H9 (cell line): Measurements from ENCODE around the gene SOBP. TPM values are rescaled to one million over a fixed set of nuclear protein-coding genes. Genes with fewer than 3 reads are reported as not detected.

Experiments used
- DNase-seq: peaks from one replicate; pipeline ENCODE4 v3.0.0-alpha.2; 2017
- H2AFZ ChIP-seq: one replicate; pipeline ENCODE4 v1.6.1; 2013; ENCODE audit warnings: mild to moderate bottlenecking, low read length, control low read depth, moderate library complexity
- H2AK5ac ChIP-seq: 2 replicates; pipeline ENCODE4 v1.6.1; 2013; ENCODE audit warnings: low read length, control low read depth, mixed read lengths; ENCODE audit not compliant: insufficient read length
- H2BK120ac ChIP-seq: one replicate; pipeline ENCODE4 v1.6.1; 2013; ENCODE audit warnings: low read depth, mild to moderate bottlenecking, low read length, control low read depth, inconsistent platforms; ENCODE audit not compliant: poor library complexity, severe bottlenecking
- H2BK12ac ChIP-seq: 2 replicates; pipeline ENCODE4 v1.6.1; 2013; ENCODE audit warnings: low read length, control low read depth, mixed read lengths, low read depth; ENCODE audit not compliant: insufficient read length
- H2BK15ac ChIP-seq: 2 replicates; pipeline ENCODE4 v1.6.1; 2013; ENCODE audit warnings: low read depth, low read length, control low read depth
- H2BK20ac ChIP-seq: one replicate; pipeline ENCODE4 v1.6.1; 2013; ENCODE audit warnings: low read depth, mild to moderate bottlenecking, low read length, control low read depth, inconsistent platforms; ENCODE audit not compliant: poor library complexity, severe bottlenecking
- H2BK5ac ChIP-seq: 2 replicates; pipeline ENCODE4 v1.6.1; 2013; ENCODE audit warnings: low read length, control low read depth, mixed read lengths; ENCODE audit not compliant: insufficient read length
- H3K14ac ChIP-seq: 2 replicates; pipeline ENCODE4 v1.6.1; 2013; ENCODE audit warnings: low read length, control low read depth; ENCODE audit not compliant: insufficient read depth
- H3K18ac ChIP-seq: 2 replicates; pipeline ENCODE4 v1.6.1; 2013; ENCODE audit warnings: low read depth, mild to moderate bottlenecking, mixed read lengths, low read length, control low read depth; ENCODE audit not compliant: insufficient read length
- H3K23ac ChIP-seq: 2 replicates; pipeline ENCODE4 v1.6.1; 2013; ENCODE audit warnings: low read length, control low read depth, mixed read lengths, low read depth; ENCODE audit not compliant: insufficient read length
- H3K23me2 ChIP-seq: 2 replicates; pipeline ENCODE4 v1.6.1; 2013; ENCODE audit warnings: low read depth, mild to moderate bottlenecking, mixed read lengths, low read length, control low read depth; ENCODE audit not compliant: insufficient read length, poor library complexity, severe bottlenecking
- H3K27ac ChIP-seq: 2 replicates; pipeline ENCODE4 v1.5.1; 2013; ENCODE audit warnings: low read length, control low read depth, mixed read lengths, low read depth; ENCODE audit not compliant: insufficient read length
- H3K27me3 ChIP-seq: 2 replicates; pipeline ENCODE4 v1.6.1; 2013; ENCODE audit warnings: low read length, control low read depth, inconsistent platforms; ENCODE audit not compliant: insufficient read depth
- H3K4ac ChIP-seq: 2 replicates; pipeline ENCODE4 v1.6.1; 2013; ENCODE audit warnings: low read depth, mild to moderate bottlenecking, control low read depth, inconsistent platforms, low read length, moderate library complexity
- H3K4me1 ChIP-seq: 2 replicates; pipeline ENCODE4 v1.6.1; 2013; ENCODE audit warnings: low read length, control low read depth, inconsistent platforms; ENCODE audit not compliant: insufficient read depth
- H3K4me2 ChIP-seq: 2 replicates; pipeline ENCODE4 v1.6.1; 2013; ENCODE audit warnings: low read length, control low read depth, mixed read lengths; ENCODE audit not compliant: insufficient read length, insufficient read depth
- H3K56ac ChIP-seq: 2 replicates; pipeline ENCODE4 v1.6.1; 2013; ENCODE audit warnings: low read depth, mild to moderate bottlenecking, mixed read lengths, low read length, control low read depth; ENCODE audit not compliant: insufficient read length
- H3K79me1 ChIP-seq: 2 replicates; pipeline ENCODE4 v1.6.1; 2013; ENCODE audit warnings: low read depth, mild to moderate bottlenecking, moderate library complexity, low read length, control low read depth, inconsistent platforms; ENCODE audit not compliant: insufficient read depth, poor library complexity, severe bottlenecking
- H3K79me2 ChIP-seq: 2 replicates; pipeline ENCODE4 v1.6.1; 2013; ENCODE audit warnings: low read length, control low read depth, inconsistent platforms; ENCODE audit not compliant: insufficient read depth
- H3K9ac ChIP-seq: 2 replicates; pipeline ENCODE4 v1.6.1; 2013; ENCODE audit warnings: low read length, control low read depth, mixed read lengths; ENCODE audit not compliant: insufficient read length; ENCODE audit errors: extremely low read depth
- H3K9me3 ChIP-seq: one replicate; pipeline ENCODE4 v1.6.1; 2013; ENCODE audit warnings: low read depth, low read length, inconsistent platforms; ENCODE audit not compliant: control insufficient read depth
- H3T11ph ChIP-seq: one replicate; pipeline ENCODE4 v1.6.1; 2013; ENCODE audit warnings: mild to moderate bottlenecking, low read length, control low read depth, inconsistent platforms
- H4K20me1 ChIP-seq: one replicate; pipeline ENCODE4 v1.6.1; 2013; ENCODE audit not compliant: control insufficient read depth, insufficient read length, insufficient read depth
- H4K5ac ChIP-seq: 2 replicates; pipeline ENCODE4 v1.6.1; 2013; ENCODE audit warnings: low read depth, mild to moderate bottlenecking, mixed read lengths, low read length, control low read depth; ENCODE audit not compliant: insufficient read length
- H4K8ac ChIP-seq: replicated peaks from 2 replicates; pipeline ENCODE4 v1.6.1; 2013; ENCODE audit warnings: low read length, control low read depth, mixed read lengths, low read depth; ENCODE audit not compliant: insufficient read length
- H4K91ac ChIP-seq: 2 replicates; pipeline ENCODE4 v1.6.1; 2013; ENCODE audit warnings: low read depth, mild to moderate bottlenecking, moderate library complexity, mixed read lengths, low read length, control low read depth; ENCODE audit not compliant: insufficient read length
- H3K27ac Mint-ChIP-seq, 3 experiments: 2 replicates in 2 of 3; 3 replicates in 1 of 3; pipeline ENCODE4 v1.8.0; 2020 to 2021; ENCODE audit warnings: mixed read lengths in 3 of 3, mild to moderate bottlenecking in 1 of 3, moderate library complexity in 1 of 3
- H3K27me3 Mint-ChIP-seq: 2 replicates; pipeline ENCODE4 v1.8.0; 2021; ENCODE audit warnings: low read depth, mild to moderate bottlenecking, moderate library complexity, mixed read lengths
- H3K36me3 Mint-ChIP-seq, 3 experiments: 2 replicates in 2 of 3; 3 replicates in 1 of 3; pipeline ENCODE4 v1.8.0; 2020 to 2021; ENCODE audit warnings: low read depth in 3 of 3, mixed read lengths in 3 of 3; ENCODE audit not compliant: insufficient read depth in 1 of 3
- H3K4me1 Mint-ChIP-seq, 2 experiments: 2 replicates each; pipeline ENCODE4 v1.8.0; 2020; ENCODE audit warnings: mixed read lengths in 2 of 2
- H3K4me3 Mint-ChIP-seq, 2 experiments: 2 replicates in 1 of 2; 3 replicates in 1 of 2; pipeline ENCODE4 v1.8.0; 2020 to 2021; ENCODE audit warnings: mild to moderate bottlenecking in 2 of 2, mixed read lengths in 2 of 2, moderate library complexity in 1 of 2
- H3K9me3 Mint-ChIP-seq, 2 experiments: 2 replicates in 1 of 2; 3 replicates in 1 of 2; pipeline ENCODE4 v1.8.0; 2020; ENCODE audit warnings: mild to moderate bottlenecking in 2 of 2, mixed read lengths in 2 of 2, moderate library complexity in 1 of 2
- CTCF ChIP-seq: fragments of 200-600 bp; sonication (generic); conservative IDR thresholded peaks from 3 replicates; pipeline ENCODE4 v1.8.0; 2021; ENCODE audit warnings: antibody characterized with exemption, mild to moderate bottlenecking
- WGBS: extraction: QIAGEN DNeasy Blood & Tissue Kit; methylation state at CpG from one replicate; pipeline ENCODE4 v1.1.7; 2013; ENCODE audit warnings: missing lambda C conversion rate, low lambda C conversion rate, mixed read lengths; ENCODE audit not compliant: insufficient read length; ENCODE audit errors: extremely low coverage; 5-methylcytosine and 5-hydroxymethylcytosine counted together
- total RNA-seq: library from RNA; stranded (reverse); gene quantifications from 2 replicates; pipeline ENCODE4 v1.2.1, GENCODE V29; 2021

Gene SOBP
- total RNA-seq, 1 experiment from 2014 or later = 4.3 TPM

GRCh38 chr6:107653183-107653580 is 163.3 kb downstream of the SOBP start:
- Histone ChIP-seq H3T11ph (no peak overlapping the region), H3K56ac (no peak overlapping the region), H3K27ac (no peak overlapping the region), H3K23me2 (no peaks in the 10 kb centered on the region), H3K4me1 (no peaks in the 10 kb centered on the region), H3K18ac (no peak overlapping the region), H3K14ac (no peak overlapping the region), H3K27me3 (no peaks in the 10 kb centered on the region), H2BK15ac (no peak overlapping the region), H2AFZ (no peak overlapping the region), H2BK120ac (no peak overlapping the region), H3K79me2 (no peaks in the 10 kb centered on the region), H4K8ac (no peak overlapping the region), H3K23ac (no peak overlapping the region), H3K9ac (no peak overlapping the region), H2BK12ac (no peak overlapping the region), H2BK20ac (no peak overlapping the region), H3K79me1 (no peaks in the 10 kb centered on the region), H2AK5ac (no peak overlapping the region), H4K20me1 (no peaks in the 10 kb centered on the region), H2BK5ac (no peak overlapping the region), H3K9me3 (no peaks in the 10 kb centered on the region), H3K4me2 (no peak overlapping the region), H3K4ac (no peak overlapping the region), H4K91ac (no peak overlapping the region), H4K5ac (no peak overlapping the region)
- H3K4me1 Mint-ChIP-seq = peaks cover 15 to 22% of the 10 kb centered on the region in 2 experiments
- no peaks in the 10 kb centered on the region for H3K36me3 Mint-ChIP-seq
- peaks cover 0 to 9% of the 10 kb centered on the region in 2 experiments; a peak in 2 of 5 replicates for H3K9me3 Mint-ChIP-seq
- H3K4me3 Mint-ChIP-seq = no peak overlapping the region
- no peak for DNase-seq
- no peaks in the 10 kb centered on the region for H3K27me3 Mint-ChIP-seq
- no peak overlapping the region; a peak in 1 of 7 replicates for H3K27ac Mint-ChIP-seq
- no peak for TF ChIP-seq CTCF
- no CpG with 5 or more reads among the region's 10 CpGs for WGBS
